ENCODE measurements around the gene SORBS1. TPM values are rescaled to one million over a fixed set of nuclear protein-coding genes. Genes with fewer than 3 reads are reported as not detected.

The SORBS1 gene
- total and polyA plus RNA-seq, 8 donors, result 34.4 to 713 (median 168) TPM

DNA sequence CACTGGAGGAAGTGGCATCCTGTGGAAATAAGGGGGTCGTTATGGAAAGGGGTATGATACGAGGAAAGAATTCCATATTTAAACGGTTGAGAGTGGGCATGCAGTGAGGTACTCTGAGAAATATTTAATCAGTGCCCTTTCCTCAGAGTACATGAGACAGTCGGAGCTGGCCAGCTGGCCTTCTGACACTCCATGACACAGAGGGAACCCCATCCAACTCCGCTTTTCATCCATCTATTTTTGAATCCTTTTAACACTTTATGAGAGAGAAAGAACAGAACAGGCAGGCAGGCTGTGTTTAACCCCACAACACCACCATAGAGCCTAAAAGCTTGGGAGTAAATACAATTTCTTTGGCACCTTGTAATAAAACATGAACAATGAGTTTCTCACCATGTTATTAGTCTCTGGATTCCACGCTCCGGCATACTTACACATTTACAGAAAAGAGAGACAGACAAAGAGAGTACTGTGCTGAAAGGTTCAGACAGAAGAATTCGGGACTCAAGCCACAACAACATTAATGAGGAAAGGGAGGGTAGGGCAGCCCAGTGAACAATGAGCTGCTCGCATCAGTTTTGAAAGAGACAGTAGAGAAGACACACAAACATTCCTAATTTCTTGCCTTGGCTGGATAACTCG lies 146.2 kb downstream of the SORBS1 start:
- peak overlapping the region in 2 of 4 donors; percentile 5 to 26 for H3K4me3 ChIP-seq
- no peak for TF ChIP-seq EP300 (IDR thresholded peaks at IDR 0.05)
- TF ChIP-seq, protein P1, sequence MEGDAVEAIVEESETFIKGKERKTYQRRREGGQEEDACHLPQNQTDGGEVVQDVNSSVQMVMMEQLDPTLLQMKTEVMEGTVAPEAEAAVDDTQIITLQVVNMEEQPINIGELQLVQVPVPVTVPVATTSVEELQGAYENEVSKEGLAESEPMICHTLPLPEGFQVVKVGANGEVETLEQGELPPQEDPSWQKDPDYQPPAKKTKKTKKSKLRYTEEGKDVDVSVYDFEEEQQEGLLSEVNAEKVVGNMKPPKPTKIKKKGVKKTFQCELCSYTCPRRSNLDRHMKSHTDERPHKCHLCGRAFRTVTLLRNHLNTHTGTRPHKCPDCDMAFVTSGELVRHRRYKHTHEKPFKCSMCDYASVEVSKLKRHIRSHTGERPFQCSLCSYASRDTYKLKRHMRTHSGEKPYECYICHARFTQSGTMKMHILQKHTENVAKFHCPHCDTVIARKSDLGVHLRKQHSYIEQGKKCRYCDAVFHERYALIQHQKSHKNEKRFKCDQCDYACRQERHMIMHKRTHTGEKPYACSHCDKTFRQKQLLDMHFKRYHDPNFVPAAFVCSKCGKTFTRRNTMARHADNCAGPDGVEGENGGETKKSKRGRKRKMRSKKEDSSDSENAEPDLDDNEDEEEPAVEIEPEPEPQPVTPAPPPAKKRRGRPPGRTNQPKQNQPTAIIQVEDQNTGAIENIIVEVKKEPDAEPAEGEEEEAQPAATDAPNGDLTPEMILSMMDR (IDR thresholded peaks at IDR 0.05), result no peak
- no peak for TF ChIP-seq POLR2A (IDR thresholded peaks at IDR 0.05)
- TF ChIP-seq POLR2AphosphoS5 (IDR thresholded peaks at IDR 0.05), result no peak
- DNase-seq, result no peak
- 59 to 84% (median 79%) methylated on average over 10 of the region's 10 CpGs for WGBS, 5 donors
- H3K36me3 ChIP-seq, result peaks cover 0 to 65% (median 42%) of the 10 kb centered on the region in 4 donors
- no peaks in the 10 kb centered on the region for H3K27me3 ChIP-seq
- intact Hi-C loops (cut with DNase I; ENCODE audit: low total_unique reads), result no loop called here
- H3K9me3 ChIP-seq, result no peaks in the 10 kb centered on the region
- H3K27ac ChIP-seq, result peak overlapping the region in 4 of 5 donors; percentile 69 to 95 (median 78)
- peaks cover 5 to 87% (median 33%) of the 10 kb centered on the region in 4 donors for H3K4me1 ChIP-seq

DNA sequence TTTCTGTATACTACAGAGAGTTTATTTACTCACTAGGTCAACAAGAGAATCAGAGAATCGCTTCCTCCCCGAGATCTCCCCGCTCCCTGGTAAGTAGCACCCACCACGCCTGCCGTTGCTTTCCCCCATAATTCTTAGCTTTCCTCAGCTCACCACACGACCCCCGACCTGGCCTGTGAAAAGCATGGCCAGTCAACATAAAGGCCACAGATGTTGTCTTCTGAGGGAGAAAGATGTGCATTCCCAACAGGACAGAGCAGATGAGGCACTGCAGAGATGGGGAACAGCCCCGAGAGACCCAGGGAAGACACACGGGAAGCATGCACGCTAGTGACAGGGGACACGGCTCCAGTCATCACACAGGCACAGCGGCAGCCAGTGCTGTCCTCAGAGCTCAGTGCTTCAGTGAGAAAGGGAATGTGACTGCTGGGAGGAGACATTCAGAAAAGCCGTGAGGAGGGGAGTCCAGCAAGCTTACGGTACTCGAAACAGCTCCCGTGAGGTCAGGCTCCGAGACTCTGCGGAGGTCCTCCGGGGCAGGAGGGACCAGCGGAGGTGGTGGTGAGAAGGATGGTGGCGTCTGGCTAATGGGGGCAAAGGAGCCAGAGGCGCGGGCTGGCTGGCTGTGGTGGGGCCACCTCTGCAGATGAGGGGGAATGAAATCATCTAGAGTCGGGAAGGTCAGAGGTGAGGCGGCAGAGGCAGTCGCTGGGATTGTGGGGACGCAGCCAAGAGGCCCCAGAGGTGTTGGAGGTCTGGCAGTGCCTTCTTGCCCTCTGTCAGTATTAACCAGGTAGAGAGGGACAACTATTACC lies 146.9 kb downstream of the SORBS1 start:
- H3K27ac ChIP-seq, result peak overlapping the region in 4 of 5 donors; percentile 69 to 95 (median 78)
- H3K27me3 ChIP-seq, result no peaks in the 10 kb centered on the region
- H3K4me3 ChIP-seq, result peak overlapping the region in 2 of 4 donors; percentile 5 to 26
- H3K4me1 ChIP-seq, result peaks cover 1 to 87% (median 37%) of the 10 kb centered on the region in 4 donors
- no peaks in the 10 kb centered on the region for H3K9me3 ChIP-seq
- peaks cover 0 to 59% (median 43%) of the 10 kb centered on the region in 4 donors for H3K36me3 ChIP-seq
- intact Hi-C loops (cut with DNase I; ENCODE audit: low total_unique reads), result no loop called here
- whole genome bisulfite sequencing, 5 donors, result 78 to 90% (median 85%) methylated on average over 27 of the region's 27 CpGs
- no peak for DNase-seq
- TF ChIP-seq, protein P1 (IDR thresholded peaks at IDR 0.05), result no peak
- TF ChIP-seq POLR2AphosphoS5 (IDR thresholded peaks at IDR 0.05), result no peak
- TF ChIP-seq EP300 (IDR thresholded peaks at IDR 0.05), result no peak

DNA sequence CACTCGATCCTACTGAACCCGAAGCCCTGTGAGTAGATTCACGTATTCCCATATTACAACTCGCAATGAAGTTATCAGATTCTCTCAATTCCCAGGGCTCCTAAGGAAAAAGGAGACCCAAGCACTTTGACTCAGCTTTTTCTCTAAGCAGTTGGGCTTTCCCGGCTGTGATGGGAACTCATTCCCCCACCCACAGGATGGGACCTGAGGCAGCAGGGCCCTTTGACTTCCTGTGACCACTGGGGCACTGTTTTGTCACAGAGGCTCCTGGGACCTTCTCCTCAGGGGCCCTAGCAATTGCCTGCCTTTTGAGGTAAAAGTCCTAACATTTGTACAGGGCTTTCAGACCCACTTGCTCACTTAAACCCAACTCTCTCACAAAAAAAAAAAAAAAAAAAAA lies 147.6 kb downstream of the SORBS1 start:
- Histone ChIP-seq H3K4me1 (peaks cover 8 to 87% (median 42%) of the 10 kb centered on the region in 4 donors), H3K4me3 (no peak overlapping the region), H3K9me3 (no peaks in the 10 kb centered on the region), H3K36me3 (peaks cover 0 to 55% (median 37%) of the 10 kb centered on the region in 4 donors), H3K27me3 (no peaks in the 10 kb centered on the region), H3K27ac (peak overlapping the region in 4 of 5 donors; percentile 69 to 95 (median 78))
- TF ChIP-seq EP300 (IDR thresholded peaks at IDR 0.05), result no peak
- TF ChIP-seq POLR2A (IDR thresholded peaks at IDR 0.05), result no peak
- TF ChIP-seq, protein P1 (IDR thresholded peaks at IDR 0.05), result no peak
- no peak for TF ChIP-seq POLR2AphosphoS5 (IDR thresholded peaks at IDR 0.05)
- no peak for DNase-seq
- WGBS, 5 donors, result 77 to 95% (median 83%) methylated on average over 5 of the region's 5 CpGs
- intact Hi-C loops (cut with DNase I; ENCODE audit: low total_unique reads), result no loop called here

DNA sequence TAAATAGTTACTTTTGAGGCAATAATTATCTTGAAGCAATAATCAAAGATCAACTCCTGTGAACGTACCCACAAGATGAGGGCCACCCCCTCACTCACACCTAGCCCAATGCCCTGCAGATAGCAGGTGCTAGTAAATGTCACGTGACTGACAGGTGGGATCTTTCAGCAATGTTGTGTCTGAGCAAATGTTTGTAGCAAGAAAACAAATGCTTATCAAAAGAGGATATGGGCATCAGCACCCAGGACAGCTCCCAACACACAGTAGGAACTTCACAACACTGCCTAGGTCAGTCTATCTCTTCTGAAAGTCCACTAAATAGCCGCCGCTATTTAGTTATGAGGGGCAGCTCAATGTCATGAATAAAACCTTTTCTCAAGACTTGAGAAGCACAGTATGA lies 149.5 kb downstream of the SORBS1 start:
- peaks cover 25 to 89% (median 50%) of the 10 kb centered on the region in 4 donors for H3K4me1 ChIP-seq
- TF ChIP-seq EP300 (IDR thresholded peaks at IDR 0.05) (no peak), POLR2A (IDR thresholded peaks at IDR 0.05) (no peak), POLR2AphosphoS5 (IDR thresholded peaks at IDR 0.05) (no peak)
- TF ChIP-seq, protein P1 (IDR thresholded peaks at IDR 0.05), result no peak
- 75 to 83% (median 80%) methylated on average over 4 of the region's 4 CpGs for WGBS, 5 donors
- intact Hi-C loops (cut with DNase I; ENCODE audit: low total_unique reads), result no loop called here
- peak overlapping the region in 2 of 5 donors; percentile 85 to 95 for H3K27ac ChIP-seq
- H3K27me3 ChIP-seq, result no peaks in the 10 kb centered on the region
- H3K4me3 ChIP-seq, result no peak overlapping the region
- H3K36me3 ChIP-seq, result peaks cover 0 to 49% (median 33%) of the 10 kb centered on the region in 4 donors
- no peaks in the 10 kb centered on the region for H3K9me3 ChIP-seq
- DNase-seq, result no peak
